Esophagus squamous epithelium (tissue), 4 donors: ENCODE data around the gene PRPH.
A peak's percentile ranks its signal among the peaks of the same experiment; 100 is the strongest.

Experiments used
- POLR2A ChIP-seq, 4 donors: fragments of 450-650 bp; IDR thresholded peaks; one replicate each; pipeline ENCODE4 v1.6.1; 2017; ENCODE audit warnings: antibody characterized with exemption in 4 of 4, mild to moderate bottlenecking in 4 of 4, moderate library complexity in 3 of 4
- TF ChIP-seq, protein P1 (sequence below), 6 experiments: fragments of 450-650 bp in 4 of 6; fragments of 200-600 bp in 2 of 6; sonication (generic) in 2 of 6; IDR thresholded peaks; one replicate each; pipeline ENCODE4 v1.5.1; 2016 to 2019; ENCODE audit warnings: antibody characterized with exemption in 6 of 6, mild to moderate bottlenecking in 4 of 6, moderate library complexity in 4 of 6

DNA sequence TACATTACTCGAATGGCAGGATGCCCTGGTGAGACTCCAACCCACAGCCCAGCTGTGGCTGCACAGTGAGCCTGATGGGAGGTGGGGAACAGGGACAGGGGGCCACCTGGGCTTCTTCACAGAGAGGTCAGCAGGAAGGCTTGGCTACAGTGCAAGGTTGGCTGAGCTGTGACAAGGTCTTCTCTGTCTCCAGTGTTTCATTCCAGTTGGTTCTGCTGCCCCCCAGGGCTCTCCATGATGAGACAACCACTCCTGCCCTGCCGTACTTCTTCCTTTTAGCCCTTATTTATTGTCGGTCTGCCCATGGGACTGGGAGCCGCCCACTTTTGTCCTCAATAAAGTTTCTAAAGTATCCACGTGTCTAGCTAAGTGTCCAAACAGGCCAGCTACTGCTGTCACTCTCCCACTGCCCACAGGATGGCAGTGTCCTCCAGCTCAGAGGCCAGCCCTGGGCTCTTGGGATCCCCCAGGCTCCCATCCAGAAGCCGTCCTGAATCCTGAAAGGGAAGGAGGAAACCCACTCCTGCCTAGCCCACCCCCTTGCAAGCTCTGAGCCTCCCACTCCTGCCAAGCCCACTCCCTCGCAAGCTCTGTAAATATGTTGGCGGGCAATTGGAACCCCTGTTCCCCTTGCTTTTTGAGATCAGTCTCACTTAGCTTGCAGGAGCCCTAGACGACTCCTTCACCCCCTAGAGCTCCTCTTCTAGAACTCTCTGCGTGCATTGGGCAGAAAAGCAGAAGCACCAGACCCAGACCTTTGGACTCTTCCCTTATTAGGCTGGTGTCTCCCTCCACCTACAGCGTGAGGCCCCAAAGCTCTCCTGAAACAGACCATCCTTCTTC is 36.7 kb downstream of the PRPH start:
- TF ChIP-seq, protein P1, sequence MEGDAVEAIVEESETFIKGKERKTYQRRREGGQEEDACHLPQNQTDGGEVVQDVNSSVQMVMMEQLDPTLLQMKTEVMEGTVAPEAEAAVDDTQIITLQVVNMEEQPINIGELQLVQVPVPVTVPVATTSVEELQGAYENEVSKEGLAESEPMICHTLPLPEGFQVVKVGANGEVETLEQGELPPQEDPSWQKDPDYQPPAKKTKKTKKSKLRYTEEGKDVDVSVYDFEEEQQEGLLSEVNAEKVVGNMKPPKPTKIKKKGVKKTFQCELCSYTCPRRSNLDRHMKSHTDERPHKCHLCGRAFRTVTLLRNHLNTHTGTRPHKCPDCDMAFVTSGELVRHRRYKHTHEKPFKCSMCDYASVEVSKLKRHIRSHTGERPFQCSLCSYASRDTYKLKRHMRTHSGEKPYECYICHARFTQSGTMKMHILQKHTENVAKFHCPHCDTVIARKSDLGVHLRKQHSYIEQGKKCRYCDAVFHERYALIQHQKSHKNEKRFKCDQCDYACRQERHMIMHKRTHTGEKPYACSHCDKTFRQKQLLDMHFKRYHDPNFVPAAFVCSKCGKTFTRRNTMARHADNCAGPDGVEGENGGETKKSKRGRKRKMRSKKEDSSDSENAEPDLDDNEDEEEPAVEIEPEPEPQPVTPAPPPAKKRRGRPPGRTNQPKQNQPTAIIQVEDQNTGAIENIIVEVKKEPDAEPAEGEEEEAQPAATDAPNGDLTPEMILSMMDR (IDR thresholded peaks at IDR 0.05): peak; percentile 36 to 79 (median 58)
- no peak for TF ChIP-seq POLR2A (IDR thresholded peaks at IDR 0.05)
